Urothelium cell line (cell line): ENCODE data around the gene VPS37B.
A peak's percentile ranks its signal among the peaks of the same experiment; 100 is the strongest.
"Not testable (repeated sequence)": the region's sequence is repeated elsewhere in the genome, so short reads cannot be mapped to it uniquely, and the experiment has no call there.

Experiments
- DNase-seq: peaks from one replicate; pipeline ENCODE4 v3.0.0; 2011; ENCODE audit warnings: low spot score, mixed read lengths
- FAIRE-seq: peaks from 2 replicates; lab custom pipeline; 2011; peaks lifted over from hg19 to GRCh38; lab: Jason Lieb, UNC

VPS37B gene

GRCh38 chr12:122895704-122896636 is at the start of gene VPS37B:
Gene VPS37B, minus strand, starts transcription at chr12:122896124. Its CDS starts 62 bp downstream, at chr12:122896062.
- FAIRE-seq: peak; percentile 70
- peak; percentile 91 for DNase-seq

GRCh38 chr12:122944605-122945592 is 49.0 kb upstream of the VPS37B start:
- peak; percentile 85 for FAIRE-seq
- peak; percentile 89 for DNase-seq

- FAIRE-seq (peak; percentile 13), DNase-seq (peak; percentile 24)
Measured at GRCh38 chr12:122943196-122943595, 47.3 kb upstream of the VPS37B start.

- DNase-seq (no peak), FAIRE-seq (peak; percentile 58)
Measured at GRCh38 chr12:122942637-122943036, 46.7 kb upstream of the VPS37B start.

- DNase-seq, FAIRE-seq: not testable (repeated sequence)
Measured at GRCh38 chr12:122941351-122941750, 45.4 kb upstream of the VPS37B start.

GRCh38 chr12:122939125-122939524 is 43.2 kb upstream of the VPS37B start:
- no peak for DNase-seq
- FAIRE-seq: no peak

GRCh38 chr12:122937622-122938091 is 41.7 kb upstream of the VPS37B start:
- FAIRE-seq (no peak), DNase-seq (no peak)

- FAIRE-seq: no peak
- no peak for DNase-seq
Measured at GRCh38 chr12:122935318-122935717, 39.4 kb upstream of the VPS37B start.

GRCh38 chr12:122934722-122935121 is 38.8 kb upstream of the VPS37B start:
- FAIRE-seq: no peak
- no peak for DNase-seq

GRCh38 chr12:122932207-122932606 is 36.3 kb upstream of the VPS37B start:
- no peak for DNase-seq
- FAIRE-seq: no peak

- FAIRE-seq (peak; percentile 35), DNase-seq (no peak)
Measured at GRCh38 chr12:122929812-122930211, 33.9 kb upstream of the VPS37B start.

- DNase-seq (no peak), FAIRE-seq (no peak)
Measured at GRCh38 chr12:122929148-122929538, 33.2 kb upstream of the VPS37B start.

- FAIRE-seq (no peak), DNase-seq (no peak)
Measured at GRCh38 chr12:122928404-122929147, 32.7 kb upstream of the VPS37B start.

GRCh38 chr12:122927756-122928403 is 32.0 kb upstream of the VPS37B start:
- DNase-seq: no peak
- no peak for FAIRE-seq

- FAIRE-seq (no peak), DNase-seq (no peak)
Measured at GRCh38 chr12:122921917-122922316, 26.0 kb upstream of the VPS37B start.

GRCh38 chr12:122920687-122921086 is 24.8 kb upstream of the VPS37B start:
- no peak for DNase-seq
- FAIRE-seq: no peak

GRCh38 chr12:122918827-122919226 is 22.9 kb upstream of the VPS37B start:
- DNase-seq (no peak), FAIRE-seq (no peak)

GRCh38 chr12:122917507-122918121 is 21.7 kb upstream of the VPS37B start:
- no peak for FAIRE-seq
- DNase-seq: no peak
